ENCODE measurements around the gene SPTBN1. TPM values are rescaled to one million over a fixed set of nuclear protein-coding genes. Genes with fewer than 3 reads are reported as not detected.
A peak's percentile ranks its signal among the peaks of the same experiment; 100 is the strongest.

The SPTBN1 gene
- total and polyA plus RNA-seq, 2 of the 4 experiments (the other 2 are of a cell fraction), result 49.1 to 241 TPM

DNA sequence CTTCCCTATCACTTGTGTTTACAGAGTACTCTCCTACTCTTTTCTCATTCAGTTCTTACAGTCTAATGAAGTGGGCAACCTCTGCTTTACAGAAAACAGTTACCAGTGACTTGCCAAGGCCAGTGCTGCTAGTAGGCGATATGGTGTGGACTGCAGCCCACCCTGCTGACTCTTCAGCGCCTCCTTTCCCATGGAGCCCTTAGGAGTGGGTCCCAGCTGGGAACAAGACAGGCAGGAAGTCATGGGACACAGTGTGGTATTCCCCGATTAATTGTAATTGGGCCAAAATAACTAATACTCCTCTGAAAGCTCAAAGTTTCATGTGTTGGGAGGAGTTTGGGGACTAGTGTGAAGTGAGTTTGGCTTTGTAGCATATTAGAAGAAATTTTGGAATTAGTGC lies 147.2 kb downstream of the SPTBN1 start:
- intact Hi-C loops (cut with micrococcal nuclease), result loop anchor here (2.0 kb wide), 1 partner anchor 15 kb away; no protein-coding TSS in a partner anchor

More for the DNA sequence above, 147.2 kb downstream of the SPTBN1 start:
- peaks cover 27% of the 10 kb centered on the region for H3K4me1 ChIP-seq (ENCODE audit: control insufficient read depth, insufficient read depth, low read length)
- no peak overlapping the region for H2AK9ac ChIP-seq (replicated peaks; ENCODE audit: low read depth, low read length, poor library complexity)
- H3K4me2 ChIP-seq (ENCODE audit: low read depth, low read length), result peak overlapping the region; percentile 43; the same call in 1 of the 2 replicates
- H2BK120ac ChIP-seq (ENCODE audit: low read depth, low read length), result peak overlapping the region; percentile 59; the same call in 1 of the 2 replicates
- POLR2A ChIA-PET (ENCODE audit: unreplicated experiment), result no interaction called here
- H3K56ac ChIP-seq (ENCODE audit: extremely low read depth, insufficient read depth, low read length), result no peak overlapping the region
- H2BK5ac ChIP-seq (ENCODE audit: low read depth, low read length, poor library complexity, severe bottlenecking), result peak overlapping the region; percentile 22
- H3K27me3 ChIP-seq (ENCODE audit: control insufficient read depth, insufficient read depth, low read length), result no peaks in the 10 kb centered on the region
- H3K36me3 ChIP-seq (ENCODE audit: control insufficient read depth, insufficient read depth, low read length), result peaks cover 15% of the 10 kb centered on the region
- H3K14ac ChIP-seq (replicated peaks; ENCODE audit: low read depth, low read length), result peak overlapping the region; percentile 39; the same call in 1 of the 2 replicates
- peak overlapping the region; percentile 23; the same call in 1 of the 2 replicates for H2BK20ac ChIP-seq (ENCODE audit: low read depth, low read length)
- H2BK15ac ChIP-seq (ENCODE audit: low read depth, low read length), result no peak overlapping the region
- H3K18ac ChIP-seq (ENCODE audit: low read depth, low read length), result peak overlapping the region; percentile 48
- no CpG with 5 or more reads among the region's 3 CpGs for WGBS, 2 experiments (ENCODE audit: extremely low coverage in 2 of 2, insufficient read length in 1 of 2)
- in situ Hi-C loops (cut with MboI; ENCODE audit: low sequenced_read_pairs) (no loop called here), dilution Hi-C loops (cut with HindIII; ENCODE audit: low sequenced_read_pairs, unreplicated experiment) (no loop called here)
- H3K4ac ChIP-seq (ENCODE audit: low read depth, low read length), result peak overlapping the region; percentile 62; the same call in 1 of the 2 replicates
- DNase-seq (peak; percentile 22), ATAC-seq (ENCODE audit: low read depth) (no peak; the same call in 1 of the 2 replicates)
- CTCF ChIA-PET, result no interaction called here
- H3K23ac ChIP-seq (ENCODE audit: low read depth, low read length), result peak overlapping the region; percentile 51
- peak overlapping the region; percentile 69 for H2AK5ac ChIP-seq (ENCODE audit: low read depth, low read length)
- no peak overlapping the region for H3K9ac ChIP-seq (ENCODE audit: low read depth, low read length)
- H3K79me1 ChIP-seq (ENCODE audit: low read depth in 1 of 2, low read length in 2 of 2), result peaks cover 71 to 94% of the 10 kb centered on the region in 2 experiments
- no peak overlapping the region for H2AFZ ChIP-seq (replicated peaks; ENCODE audit: low read length, poor library complexity)
- H3K9me3 ChIP-seq (ENCODE audit: control insufficient read depth, insufficient read depth, low read length), result no peaks in the 10 kb centered on the region
- TF ChIP-seq RFX5 (IDR thresholded peaks at IDR 0.05; ENCODE audit: low read depth, low read length) (no peak), RCOR1 (IDR thresholded peaks at IDR 0.05; ENCODE audit: insufficient replicate concordance, low read length) (no peak), NFE2L2 (IDR thresholded peaks at IDR 0.05; ENCODE audit: low read depth, low read length) (no peak), MXI1 (IDR thresholded peaks at IDR 0.05; ENCODE audit: borderline replicate concordance, low read depth, low read length) (no peak), CEBPB (IDR thresholded peaks at IDR 0.05; ENCODE audit: low read depth, low read length) (no peak), FOS (IDR thresholded peaks at IDR 0.05; ENCODE audit: low read depth, low read length) (no peak), SMC3 (IDR thresholded peaks at IDR 0.05; ENCODE audit: low read depth, low read length) (no peak), RAD21 (IDR thresholded peaks at IDR 0.05; ENCODE audit: low read length) (no peak), MAZ (IDR thresholded peaks at IDR 0.05; ENCODE audit: borderline replicate concordance, low read depth, low read length) (no peak), CHD1 (IDR thresholded peaks at IDR 0.05; ENCODE audit: low read depth, low read length) (no peak), BHLHE40 (IDR thresholded peaks at IDR 0.05; ENCODE audit: low read depth, low read length) (no peak), POLR2A (IDR thresholded peaks at IDR 0.05; ENCODE audit: low read depth, low read length) (no peak), MAFK (IDR thresholded peaks at IDR 0.05; ENCODE audit: low read depth, low read length) (no peak)
- TF ChIP-seq, protein P1, sequence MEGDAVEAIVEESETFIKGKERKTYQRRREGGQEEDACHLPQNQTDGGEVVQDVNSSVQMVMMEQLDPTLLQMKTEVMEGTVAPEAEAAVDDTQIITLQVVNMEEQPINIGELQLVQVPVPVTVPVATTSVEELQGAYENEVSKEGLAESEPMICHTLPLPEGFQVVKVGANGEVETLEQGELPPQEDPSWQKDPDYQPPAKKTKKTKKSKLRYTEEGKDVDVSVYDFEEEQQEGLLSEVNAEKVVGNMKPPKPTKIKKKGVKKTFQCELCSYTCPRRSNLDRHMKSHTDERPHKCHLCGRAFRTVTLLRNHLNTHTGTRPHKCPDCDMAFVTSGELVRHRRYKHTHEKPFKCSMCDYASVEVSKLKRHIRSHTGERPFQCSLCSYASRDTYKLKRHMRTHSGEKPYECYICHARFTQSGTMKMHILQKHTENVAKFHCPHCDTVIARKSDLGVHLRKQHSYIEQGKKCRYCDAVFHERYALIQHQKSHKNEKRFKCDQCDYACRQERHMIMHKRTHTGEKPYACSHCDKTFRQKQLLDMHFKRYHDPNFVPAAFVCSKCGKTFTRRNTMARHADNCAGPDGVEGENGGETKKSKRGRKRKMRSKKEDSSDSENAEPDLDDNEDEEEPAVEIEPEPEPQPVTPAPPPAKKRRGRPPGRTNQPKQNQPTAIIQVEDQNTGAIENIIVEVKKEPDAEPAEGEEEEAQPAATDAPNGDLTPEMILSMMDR (conservative IDR thresholded peaks at IDR 0.05; ENCODE audit: low read depth, low read length), result no peak
- TF ChIP-seq, protein P2, sequence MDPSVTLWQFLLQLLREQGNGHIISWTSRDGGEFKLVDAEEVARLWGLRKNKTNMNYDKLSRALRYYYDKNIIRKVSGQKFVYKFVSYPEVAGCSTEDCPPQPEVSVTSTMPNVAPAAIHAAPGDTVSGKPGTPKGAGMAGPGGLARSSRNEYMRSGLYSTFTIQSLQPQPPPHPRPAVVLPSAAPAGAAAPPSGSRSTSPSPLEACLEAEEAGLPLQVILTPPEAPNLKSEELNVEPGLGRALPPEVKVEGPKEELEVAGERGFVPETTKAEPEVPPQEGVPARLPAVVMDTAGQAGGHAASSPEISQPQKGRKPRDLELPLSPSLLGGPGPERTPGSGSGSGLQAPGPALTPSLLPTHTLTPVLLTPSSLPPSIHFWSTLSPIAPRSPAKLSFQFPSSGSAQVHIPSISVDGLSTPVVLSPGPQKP (IDR thresholded peaks at IDR 0.05; ENCODE audit: borderline replicate concordance, low read depth, low read length), result no peak
- TF ChIP-seq, protein P3, sequence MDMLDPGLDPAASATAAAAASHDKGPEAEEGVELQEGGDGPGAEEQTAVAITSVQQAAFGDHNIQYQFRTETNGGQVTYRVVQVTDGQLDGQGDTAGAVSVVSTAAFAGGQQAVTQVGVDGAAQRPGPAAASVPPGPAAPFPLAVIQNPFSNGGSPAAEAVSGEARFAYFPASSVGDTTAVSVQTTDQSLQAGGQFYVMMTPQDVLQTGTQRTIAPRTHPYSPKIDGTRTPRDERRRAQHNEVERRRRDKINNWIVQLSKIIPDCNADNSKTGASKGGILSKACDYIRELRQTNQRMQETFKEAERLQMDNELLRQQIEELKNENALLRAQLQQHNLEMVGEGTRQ (IDR thresholded peaks at IDR 0.05; ENCODE audit: low read depth, low read length), result no peak
- no TSS peak for BruUV-seq (replicated peaks)
- peak overlapping the region in 1 of 2 experiments; percentile 8; a peak in 1 of 4 replicates for H4K8ac ChIP-seq (ENCODE audit: low read depth in 2 of 2, low read length in 2 of 2)
- H4K91ac ChIP-seq (ENCODE audit: insufficient read depth, low read depth, low read length), result peak overlapping the region; percentile 69
- H4K5ac ChIP-seq (ENCODE audit: low read depth, low read length), result peak overlapping the region; percentile 43
- peak overlapping the region; percentile 39; the same call in 1 of the 2 replicates for H3K27ac ChIP-seq (ENCODE audit: insufficient read depth, low read length)
- peaks cover 83% of the 10 kb centered on the region; the same call in 1 of the 2 replicates for H4K20me1 ChIP-seq (ENCODE audit: insufficient read depth, low read length)
- H3K4me3 ChIP-seq (ENCODE audit: insufficient read depth, low read depth, low read length), result no peak overlapping the region
- peaks cover 58% of the 10 kb centered on the region for H3K9me1 ChIP-seq (ENCODE audit: insufficient read depth, low read length)

All from IMR-90 (cell line).